ENCODE data around the gene SLC38A8. TPM values are rescaled to one million over a fixed set of nuclear protein-coding genes. Genes with fewer than 3 reads are reported as not detected.

The SLC38A8 gene
- total RNA-seq (2021; ENCODE audit: unreplicated experiment) (not detected), Bru-seq, nascent RNA (percentile 18 among the genes with signal in this experiment), BruChase-seq, experiment 1, labeled RNA remaining after a 2-hour chase (percentile 16 among the genes with signal in this experiment), BruChase-seq, experiment 2, labeled RNA remaining after a 6-hour chase (percentile 15 among the genes with signal in this experiment)
- polyA plus RNA-seq (2012; ENCODE audit: insufficient read length): not detected
- long read RNA-seq: 0 reads

DNA sequence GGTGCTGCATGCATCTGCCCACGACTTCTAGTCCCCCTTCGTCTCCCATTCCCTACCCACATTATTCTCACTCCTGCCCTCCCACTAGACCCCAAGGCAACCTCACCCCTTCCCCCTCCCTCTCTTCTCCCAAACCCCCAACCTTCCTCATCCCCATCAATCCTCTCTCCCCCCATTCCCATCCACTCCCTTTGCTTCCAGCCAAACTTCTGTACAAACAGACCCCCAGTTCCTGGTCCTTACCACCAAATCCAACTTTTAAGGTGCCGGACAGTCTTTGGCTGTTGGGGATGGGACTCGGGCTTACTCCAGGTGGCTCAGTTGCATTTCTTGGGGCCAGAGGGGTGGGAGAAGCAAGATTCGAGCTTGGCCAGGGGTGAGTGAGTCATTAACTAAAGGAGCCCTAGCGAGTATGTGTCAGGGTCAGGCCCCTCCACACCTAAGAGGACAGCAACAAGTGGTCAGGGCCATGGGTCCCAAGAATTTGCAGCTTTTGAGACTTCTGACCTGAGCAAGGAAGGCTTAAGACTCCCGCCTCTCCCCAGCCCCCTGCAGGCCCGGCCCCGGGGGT is at the start of gene SLC38A8:
Gene SLC38A8, minus strand, starts transcription at position 488 of the 571 bp plus-strand sequence. CDS start 638 bp downstream, outside the sequence.
- H3K27me3 ChIP-seq (ENCODE audit: control insufficient read depth, insufficient read depth, low read length): no peaks in the 10 kb centered on the region
- CTCF ChIA-PET: no interaction called here

DNA sequence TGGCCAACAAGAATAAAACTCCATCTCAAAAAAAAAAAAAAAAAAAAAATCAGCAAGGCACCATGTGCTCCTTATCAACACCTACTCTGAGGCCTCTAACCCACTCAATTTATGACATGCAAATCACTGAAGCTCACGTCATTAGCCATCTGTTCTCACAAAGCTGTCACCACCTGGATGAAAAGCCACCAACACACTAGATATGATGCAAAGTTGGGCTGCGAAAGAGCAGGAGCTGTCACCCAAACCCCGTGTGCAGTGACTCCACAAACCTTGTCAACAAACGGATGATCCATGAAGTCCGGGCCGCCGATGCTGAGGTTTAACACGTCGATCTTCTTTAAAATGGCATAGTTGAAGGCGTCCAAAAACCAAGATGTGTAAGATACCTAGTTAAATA is 48.9 kb upstream of the SLC38A8 start:
- Histone ChIP-seq H3K27me3 (ENCODE audit: control insufficient read depth, insufficient read depth, low read length) (no peaks in the 10 kb centered on the region), H3K9me3 (ENCODE audit: control insufficient read depth, insufficient read depth, low read depth, low read length) (no peaks in the 10 kb centered on the region), H3K4me1 (ENCODE audit: control insufficient read depth, insufficient read depth, low read length) (peaks cover 6% of the 10 kb centered on the region; the same call in 1 of the 2 replicates), H3K36me3 (ENCODE audit: control insufficient read depth, insufficient read depth, low read length) (peaks cover 7% of the 10 kb centered on the region), H3K4me3 (ENCODE audit: low read depth in 2 of 2, low read length in 2 of 2) (no peak overlapping the region), H3K27ac (ENCODE audit: low read length) (no peak overlapping the region)
- CTCF ChIA-PET: no interaction called here
- in situ Hi-C loops (cut with HindIII; ENCODE audit: low pct_unique_long_range_greater_than_20kb, low sequenced_read_pairs): no loop called here
- POLR2A ChIA-PET: no interaction called here
- DNase-seq (ENCODE audit: low read depth, low spot score) (no peak), ATAC-seq (no peak)
- BruUV-seq (replicated peaks): no TSS peak
- intact Hi-C loops (cut with micrococcal nuclease; ENCODE audit: unreplicated experiment): no loop called here
- no peak for TF ChIP-seq SIN3A (IDR thresholded peaks at IDR 0.05; ENCODE audit: borderline replicate concordance, insufficient read depth, low read depth, low read length)
- TF ChIP-seq POLR2AphosphoS5 (IDR thresholded peaks at IDR 0.05; ENCODE audit: low read depth, low read length): no peak
- no peak for TF ChIP-seq TCF7L2 (IDR thresholded peaks at IDR 0.05; ENCODE audit: low read depth, low read length)
- TF ChIP-seq, protein P1, sequence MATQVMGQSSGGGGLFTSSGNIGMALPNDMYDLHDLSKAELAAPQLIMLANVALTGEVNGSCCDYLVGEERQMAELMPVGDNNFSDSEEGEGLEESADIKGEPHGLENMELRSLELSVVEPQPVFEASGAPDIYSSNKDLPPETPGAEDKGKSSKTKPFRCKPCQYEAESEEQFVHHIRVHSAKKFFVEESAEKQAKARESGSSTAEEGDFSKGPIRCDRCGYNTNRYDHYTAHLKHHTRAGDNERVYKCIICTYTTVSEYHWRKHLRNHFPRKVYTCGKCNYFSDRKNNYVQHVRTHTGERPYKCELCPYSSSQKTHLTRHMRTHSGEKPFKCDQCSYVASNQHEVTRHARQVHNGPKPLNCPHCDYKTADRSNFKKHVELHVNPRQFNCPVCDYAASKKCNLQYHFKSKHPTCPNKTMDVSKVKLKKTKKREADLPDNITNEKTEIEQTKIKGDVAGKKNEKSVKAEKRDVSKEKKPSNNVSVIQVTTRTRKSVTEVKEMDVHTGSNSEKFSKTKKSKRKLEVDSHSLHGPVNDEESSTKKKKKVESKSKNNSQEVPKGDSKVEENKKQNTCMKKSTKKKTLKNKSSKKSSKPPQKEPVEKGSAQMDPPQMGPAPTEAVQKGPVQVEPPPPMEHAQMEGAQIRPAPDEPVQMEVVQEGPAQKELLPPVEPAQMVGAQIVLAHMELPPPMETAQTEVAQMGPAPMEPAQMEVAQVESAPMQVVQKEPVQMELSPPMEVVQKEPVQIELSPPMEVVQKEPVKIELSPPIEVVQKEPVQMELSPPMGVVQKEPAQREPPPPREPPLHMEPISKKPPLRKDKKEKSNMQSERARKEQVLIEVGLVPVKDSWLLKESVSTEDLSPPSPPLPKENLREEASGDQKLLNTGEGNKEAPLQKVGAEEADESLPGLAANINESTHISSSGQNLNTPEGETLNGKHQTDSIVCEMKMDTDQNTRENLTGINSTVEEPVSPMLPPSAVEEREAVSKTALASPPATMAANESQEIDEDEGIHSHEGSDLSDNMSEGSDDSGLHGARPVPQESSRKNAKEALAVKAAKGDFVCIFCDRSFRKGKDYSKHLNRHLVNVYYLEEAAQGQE (IDR thresholded peaks at IDR 0.05; ENCODE audit: insufficient read depth in 1 of 2, low read depth in 2 of 2, low read length in 1 of 2): no peak
- TF ChIP-seq, protein P2, sequence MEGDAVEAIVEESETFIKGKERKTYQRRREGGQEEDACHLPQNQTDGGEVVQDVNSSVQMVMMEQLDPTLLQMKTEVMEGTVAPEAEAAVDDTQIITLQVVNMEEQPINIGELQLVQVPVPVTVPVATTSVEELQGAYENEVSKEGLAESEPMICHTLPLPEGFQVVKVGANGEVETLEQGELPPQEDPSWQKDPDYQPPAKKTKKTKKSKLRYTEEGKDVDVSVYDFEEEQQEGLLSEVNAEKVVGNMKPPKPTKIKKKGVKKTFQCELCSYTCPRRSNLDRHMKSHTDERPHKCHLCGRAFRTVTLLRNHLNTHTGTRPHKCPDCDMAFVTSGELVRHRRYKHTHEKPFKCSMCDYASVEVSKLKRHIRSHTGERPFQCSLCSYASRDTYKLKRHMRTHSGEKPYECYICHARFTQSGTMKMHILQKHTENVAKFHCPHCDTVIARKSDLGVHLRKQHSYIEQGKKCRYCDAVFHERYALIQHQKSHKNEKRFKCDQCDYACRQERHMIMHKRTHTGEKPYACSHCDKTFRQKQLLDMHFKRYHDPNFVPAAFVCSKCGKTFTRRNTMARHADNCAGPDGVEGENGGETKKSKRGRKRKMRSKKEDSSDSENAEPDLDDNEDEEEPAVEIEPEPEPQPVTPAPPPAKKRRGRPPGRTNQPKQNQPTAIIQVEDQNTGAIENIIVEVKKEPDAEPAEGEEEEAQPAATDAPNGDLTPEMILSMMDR (IDR thresholded peaks at IDR 0.05): no peak

More for the DNA sequence above, at the start of gene SLC38A8:
- no peaks in the 10 kb centered on the region for H3K9me3 ChIP-seq (ENCODE audit: control insufficient read depth, insufficient read depth, low read depth, low read length)
- BruUV-seq (replicated peaks): no TSS peak
- no peak within 1 kb of the TSS for H3K27ac ChIP-seq (ENCODE audit: low read length)
- DNase-seq (ENCODE audit: low read depth, low spot score): no peak
- POLR2A ChIA-PET: no interaction called here
- ATAC-seq: no peak
- H3K36me3 ChIP-seq (ENCODE audit: control insufficient read depth, insufficient read depth, low read length): no peaks in the 10 kb centered on the region
- H3K4me1 ChIP-seq (ENCODE audit: control insufficient read depth, insufficient read depth, low read length): no peaks in the 10 kb centered on the region
- intact Hi-C loops (cut with micrococcal nuclease; ENCODE audit: unreplicated experiment): no loop called here
- H3K4me3 ChIP-seq (ENCODE audit: low read depth in 2 of 2, low read length in 2 of 2): no peak within 1 kb of the TSS
- in situ Hi-C loops (cut with HindIII; ENCODE audit: low pct_unique_long_range_greater_than_20kb, low sequenced_read_pairs): no loop called here
- no peak for TF ChIP-seq POLR2AphosphoS5 (IDR thresholded peaks at IDR 0.05; ENCODE audit: low read depth, low read length)

DNA sequence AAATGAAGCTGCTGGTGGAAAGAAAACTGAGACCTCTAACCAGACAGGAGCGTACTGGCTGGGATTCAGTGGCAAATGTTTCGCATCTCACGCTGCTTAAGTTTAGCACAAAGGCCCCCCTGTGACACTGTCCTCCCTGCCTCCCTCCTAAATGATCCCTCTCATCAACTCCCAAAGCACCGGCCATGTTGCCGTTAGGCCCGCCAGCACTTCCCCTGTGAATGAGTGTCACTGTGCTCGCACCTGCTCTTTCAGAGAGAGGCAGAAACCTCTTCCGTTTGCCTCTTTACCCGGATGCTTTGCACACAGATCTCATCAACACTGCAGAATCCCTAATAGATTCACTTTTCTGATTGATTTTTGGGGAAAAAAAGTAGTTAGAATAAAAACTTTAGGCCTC is 47.6 kb upstream of the SLC38A8 start:
- DNase-seq (ENCODE audit: low read depth, low spot score) (no peak), ATAC-seq (no peak)
- no peaks in the 10 kb centered on the region for H3K9me3 ChIP-seq (ENCODE audit: control insufficient read depth, insufficient read depth, low read depth, low read length)
- in situ Hi-C loops (cut with HindIII; ENCODE audit: low pct_unique_long_range_greater_than_20kb, low sequenced_read_pairs): no loop called here
- no peak overlapping the region for H3K27ac ChIP-seq (ENCODE audit: low read length)
- TF ChIP-seq SIN3A (IDR thresholded peaks at IDR 0.05; ENCODE audit: borderline replicate concordance, insufficient read depth, low read depth, low read length) (no peak), TCF7L2 (IDR thresholded peaks at IDR 0.05; ENCODE audit: low read depth, low read length) (no peak), POLR2AphosphoS5 (IDR thresholded peaks at IDR 0.05; ENCODE audit: low read depth, low read length) (no peak)
- TF ChIP-seq, protein P2 (IDR thresholded peaks at IDR 0.05): no peak
- TF ChIP-seq, protein P1 (IDR thresholded peaks at IDR 0.05; ENCODE audit: insufficient read depth in 1 of 2, low read depth in 2 of 2, low read length in 1 of 2): no peak
- no peaks in the 10 kb centered on the region for H3K4me1 ChIP-seq (ENCODE audit: control insufficient read depth, insufficient read depth, low read length)
- ChIA-PET CTCF (no interaction called here), POLR2A (no interaction called here)
- H3K36me3 ChIP-seq (ENCODE audit: control insufficient read depth, insufficient read depth, low read length): peaks cover 7% of the 10 kb centered on the region
- H3K4me3 ChIP-seq (ENCODE audit: low read depth in 2 of 2, low read length in 2 of 2): no peak overlapping the region
- no peaks in the 10 kb centered on the region for H3K27me3 ChIP-seq (ENCODE audit: control insufficient read depth, insufficient read depth, low read length)
- intact Hi-C loops (cut with micrococcal nuclease; ENCODE audit: unreplicated experiment): no loop called here
- BruUV-seq (replicated peaks): no TSS peak

Data from Panc1 (cell line).